ENCODE data around the gene CYP27C1.

DNA sequence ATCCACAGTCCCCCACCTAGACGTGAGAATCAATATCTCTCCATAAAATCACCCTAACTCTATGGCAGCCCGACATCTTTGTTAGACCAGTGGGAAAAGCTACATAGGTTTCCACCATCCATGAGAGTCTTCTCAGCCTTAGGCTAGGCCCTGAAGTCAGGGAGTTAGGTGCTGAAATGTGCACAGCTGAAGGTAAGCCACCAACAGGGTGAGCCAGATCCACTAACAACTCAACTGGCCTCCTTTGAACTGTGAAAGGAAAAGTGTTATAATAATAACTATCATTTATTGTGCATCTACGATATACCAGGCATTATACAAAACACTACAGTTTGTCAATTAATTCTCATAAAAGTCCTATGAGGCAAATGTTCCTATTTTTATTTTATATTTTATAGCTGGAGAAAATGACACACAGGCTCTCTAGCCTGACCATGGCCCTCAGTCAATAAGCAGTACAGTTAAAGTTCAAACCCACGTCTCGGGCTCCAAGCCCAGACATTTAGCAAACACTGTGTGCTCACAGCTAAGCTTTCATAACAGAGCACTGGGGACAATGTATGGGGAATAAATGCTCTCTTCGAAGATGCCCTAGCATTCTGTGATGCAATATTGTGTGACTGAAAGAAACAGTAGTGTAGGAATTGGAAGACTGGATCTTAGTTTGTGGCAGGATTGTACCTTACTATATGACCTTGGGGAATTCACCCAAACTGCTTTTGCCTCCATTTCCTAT is 11.2 kb upstream of the CYP27C1 start:
- TF ChIP-seq, protein P1, sequence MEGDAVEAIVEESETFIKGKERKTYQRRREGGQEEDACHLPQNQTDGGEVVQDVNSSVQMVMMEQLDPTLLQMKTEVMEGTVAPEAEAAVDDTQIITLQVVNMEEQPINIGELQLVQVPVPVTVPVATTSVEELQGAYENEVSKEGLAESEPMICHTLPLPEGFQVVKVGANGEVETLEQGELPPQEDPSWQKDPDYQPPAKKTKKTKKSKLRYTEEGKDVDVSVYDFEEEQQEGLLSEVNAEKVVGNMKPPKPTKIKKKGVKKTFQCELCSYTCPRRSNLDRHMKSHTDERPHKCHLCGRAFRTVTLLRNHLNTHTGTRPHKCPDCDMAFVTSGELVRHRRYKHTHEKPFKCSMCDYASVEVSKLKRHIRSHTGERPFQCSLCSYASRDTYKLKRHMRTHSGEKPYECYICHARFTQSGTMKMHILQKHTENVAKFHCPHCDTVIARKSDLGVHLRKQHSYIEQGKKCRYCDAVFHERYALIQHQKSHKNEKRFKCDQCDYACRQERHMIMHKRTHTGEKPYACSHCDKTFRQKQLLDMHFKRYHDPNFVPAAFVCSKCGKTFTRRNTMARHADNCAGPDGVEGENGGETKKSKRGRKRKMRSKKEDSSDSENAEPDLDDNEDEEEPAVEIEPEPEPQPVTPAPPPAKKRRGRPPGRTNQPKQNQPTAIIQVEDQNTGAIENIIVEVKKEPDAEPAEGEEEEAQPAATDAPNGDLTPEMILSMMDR (IDR thresholded peaks at IDR 0.05; ENCODE audit: low read length) = no peak
- no peak for TF ChIP-seq EZH2 (IDR thresholded peaks at IDR 0.05; ENCODE audit: borderline replicate concordance, low read length)

All from OCI-LY1 (cell line).